Kidney (tissue), 14 donors: Measurements from ENCODE around the gene CCDC34. TPM values are rescaled to one million over a fixed set of nuclear protein-coding genes. Genes with fewer than 3 reads are reported as not detected.
A peak's percentile ranks its signal among the peaks of the same experiment; 100 is the strongest.

Source experiments
- DNase-seq, 5 donors: peaks; one replicate each; pipeline ENCODE4 v3.0.0-alpha.2; 2013 to 2020
- FAIRE-seq: peaks from 2 replicates; lab custom pipeline; 2012; peaks lifted over from hg19 to GRCh38; lab: Jason Lieb, UNC
- H3K27ac ChIP-seq, 2 donors: one replicate each; pipeline ENCODE4 v1.7.0; 2013; ENCODE audit warnings: low read depth in 2 of 2, low read length in 2 of 2, inconsistent platforms in 1 of 2
- H3K27me3 ChIP-seq: one replicate; pipeline ENCODE4 v1.7.1; 2013; ENCODE audit warnings: low read length, inconsistent platforms; ENCODE audit not compliant: control insufficient read depth, insufficient read depth
- H3K36me3 ChIP-seq, 3 donors: one replicate each; pipeline versions ENCODE4 v1.7.0 to v1.7.1; 2013; ENCODE audit warnings: low read length in 3 of 3, control low read depth in 1 of 3, inconsistent platforms in 1 of 3; ENCODE audit not compliant: insufficient read depth in 3 of 3, control insufficient read depth in 2 of 3
- H3K4me1 ChIP-seq, 3 donors: one replicate each; pipeline versions ENCODE4 v1.7.0 to v1.7.1; 2013; ENCODE audit warnings: low read length in 3 of 3, inconsistent platforms in 1 of 3, low read depth in 1 of 3; ENCODE audit not compliant: control insufficient read depth in 2 of 3, insufficient read depth in 2 of 3
- H3K4me3 ChIP-seq, 3 donors: one replicate each; pipeline versions ENCODE4 v1.7.0 to v1.8.1; 2013; ENCODE audit warnings: low read length in 3 of 3, control low read depth in 1 of 3, inconsistent platforms in 1 of 3
- H3K9ac ChIP-seq, 3 donors: one replicate each; pipeline versions ENCODE4 v1.7.0 to v1.7.1; 2013; ENCODE audit warnings: low read length in 3 of 3, control low read depth in 1 of 3, inconsistent platforms in 1 of 3
- H3K9me3 ChIP-seq, 3 donors: one replicate each; pipeline versions ENCODE4 v1.7.0 to v1.7.1; 2013; ENCODE audit warnings: low read length in 3 of 3, control low read depth in 1 of 3, inconsistent platforms in 1 of 3; ENCODE audit not compliant: control insufficient read depth in 2 of 3, insufficient read depth in 1 of 3
- intact Hi-C: fragments of 100-400 bp; cut with DNase I; formaldehyde crosslinking; loops from one replicate; pipeline ENCODE4 v1.11.1; 2022
- polyA plus RNA-seq: library from polyadenylated mRNA; stranded (reverse); fragments of 350-450 nt; fragmentation: Illumina TruSeq; extraction: RNeasy Lipid Tissue Mini Kit (QIAGEN cat#74804); gene quantifications from one replicate; pipeline ENCODE4 v1.2.3, GENCODE V29; 2014; ENCODE audit warnings: low read depth, low replicate concordance; ENCODE audit not compliant: insufficient read depth
- total RNA-seq: library from RNA; stranded (reverse); fragmentation: NEBNext Ultra II Directional; extraction: Animal tissue kit (Norgen Biotek cat#: 25700); gene quantifications from one replicate; pipeline ENCODE4 v1.2.1, GENCODE V29; 2021
- TF ChIP-seq, protein P1 (sequence below): IDR thresholded peaks from 3 replicates; pipeline ENCODE4 v1.5.1; 2012; ENCODE audit warnings: mild to moderate bottlenecking, moderate library complexity, borderline replicate concordance; ENCODE audit not compliant: insufficient read depth; ENCODE audit errors: extremely low read depth
- donor health status: control.
- donor health status: control.
- donor health status: control.
- donor health status: control.
- donor health status: control.
- donor health status: DM: yes; HTN: yes; CAD: no.
- donor health status: Normal renal cell carcinoma (clear cell type).

CCDC34 gene
- total and polyA plus RNA-seq, 2 donors from 2014 or later = 5.4 to 6.0 TPM

DNA sequence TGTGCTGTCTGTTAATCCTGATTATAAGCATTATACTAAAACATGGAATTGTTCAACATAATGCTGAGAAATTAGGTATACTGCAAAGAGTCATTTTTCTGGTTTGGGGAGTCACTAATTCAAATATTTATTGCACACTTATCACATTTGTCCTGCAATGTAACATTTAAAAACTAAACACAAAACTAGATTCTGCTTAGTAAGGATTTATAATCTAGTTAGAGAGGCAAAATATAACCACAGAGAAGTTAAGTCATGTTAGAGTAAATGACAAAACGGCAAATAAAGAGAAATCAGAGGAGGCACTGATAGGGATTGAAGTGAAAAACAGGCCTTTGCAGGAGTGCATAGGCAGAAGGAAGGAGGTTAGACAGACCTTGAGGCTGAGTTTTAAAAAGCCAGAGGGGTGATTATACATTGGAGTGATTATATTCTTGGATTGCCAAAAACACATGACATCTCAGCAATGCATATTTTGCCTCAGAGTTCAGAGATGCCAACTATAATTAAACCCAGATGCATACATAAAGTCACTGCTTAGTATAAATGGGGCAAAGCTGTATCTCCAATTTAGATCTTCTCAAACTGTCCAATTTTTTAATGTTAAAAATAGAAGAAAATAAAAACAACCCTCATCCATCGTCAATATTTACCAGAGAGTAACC, 49.7 kb downstream of the CCDC34 start:
- Histone ChIP-seq H3K36me3 (no peaks in the 10 kb centered on the region), H3K27ac (no peak overlapping the region), H3K27me3 (no peaks in the 10 kb centered on the region), H3K9ac (no peak overlapping the region), H3K4me1 (peaks cover 0 to 2% (median 0%) of the 10 kb centered on the region in 3 donors), H3K9me3 (no peaks in the 10 kb centered on the region), H3K4me3 (no peak overlapping the region)
- TF ChIP-seq, protein P1, sequence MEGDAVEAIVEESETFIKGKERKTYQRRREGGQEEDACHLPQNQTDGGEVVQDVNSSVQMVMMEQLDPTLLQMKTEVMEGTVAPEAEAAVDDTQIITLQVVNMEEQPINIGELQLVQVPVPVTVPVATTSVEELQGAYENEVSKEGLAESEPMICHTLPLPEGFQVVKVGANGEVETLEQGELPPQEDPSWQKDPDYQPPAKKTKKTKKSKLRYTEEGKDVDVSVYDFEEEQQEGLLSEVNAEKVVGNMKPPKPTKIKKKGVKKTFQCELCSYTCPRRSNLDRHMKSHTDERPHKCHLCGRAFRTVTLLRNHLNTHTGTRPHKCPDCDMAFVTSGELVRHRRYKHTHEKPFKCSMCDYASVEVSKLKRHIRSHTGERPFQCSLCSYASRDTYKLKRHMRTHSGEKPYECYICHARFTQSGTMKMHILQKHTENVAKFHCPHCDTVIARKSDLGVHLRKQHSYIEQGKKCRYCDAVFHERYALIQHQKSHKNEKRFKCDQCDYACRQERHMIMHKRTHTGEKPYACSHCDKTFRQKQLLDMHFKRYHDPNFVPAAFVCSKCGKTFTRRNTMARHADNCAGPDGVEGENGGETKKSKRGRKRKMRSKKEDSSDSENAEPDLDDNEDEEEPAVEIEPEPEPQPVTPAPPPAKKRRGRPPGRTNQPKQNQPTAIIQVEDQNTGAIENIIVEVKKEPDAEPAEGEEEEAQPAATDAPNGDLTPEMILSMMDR = no peak
- DNase-seq = no peak
- FAIRE-seq = no peak
- intact Hi-C loops = no loop called here

DNA sequence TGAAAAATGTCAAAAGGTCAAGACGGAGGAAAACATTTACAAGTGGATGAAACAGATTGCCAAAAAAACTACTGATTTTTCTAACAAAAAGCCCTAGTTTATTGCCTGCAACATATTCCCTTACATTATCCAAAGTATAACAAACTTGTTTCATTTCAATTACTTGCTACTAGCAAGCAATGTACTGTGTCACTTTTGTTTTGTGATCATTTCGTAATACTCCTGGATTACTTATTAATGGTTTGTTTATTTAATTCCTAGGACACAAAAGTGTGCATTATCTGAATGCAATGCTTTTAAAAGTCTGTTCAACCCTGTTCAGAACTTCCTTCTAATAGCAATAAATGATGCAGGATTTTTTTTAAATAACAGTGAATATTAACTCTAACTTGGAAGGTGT, 50.9 kb downstream of the CCDC34 start:
- Histone ChIP-seq H3K4me1 (peaks cover 0 to 2% (median 0%) of the 10 kb centered on the region in 3 donors), H3K27ac (no peak overlapping the region), H3K36me3 (no peaks in the 10 kb centered on the region), H3K27me3 (no peaks in the 10 kb centered on the region), H3K9ac (no peak overlapping the region), H3K4me3 (no peak overlapping the region), H3K9me3 (no peaks in the 10 kb centered on the region)
- TF ChIP-seq, protein P1 = no peak
- peak; percentile 83 for FAIRE-seq
- intact Hi-C loops = no loop called here
- no peak for DNase-seq

DNA sequence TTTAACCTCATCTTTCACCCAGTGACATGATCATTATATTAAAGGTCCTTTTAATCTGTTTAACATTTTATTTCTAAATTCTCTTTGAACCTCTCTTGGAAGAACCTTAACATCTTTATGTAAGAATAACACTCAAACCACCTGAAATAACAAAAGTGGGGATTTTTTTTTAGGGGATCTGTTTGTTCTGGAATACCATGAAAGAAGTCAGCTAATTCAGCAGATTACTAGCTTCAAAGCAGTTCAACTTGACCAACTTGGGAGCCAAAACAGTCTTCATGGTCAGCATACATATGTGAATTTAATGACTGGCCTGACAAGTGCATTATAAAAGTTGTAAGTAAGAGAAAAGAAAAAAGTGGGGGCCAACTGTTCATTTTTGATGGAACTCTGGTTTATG, 52.3 kb downstream of the CCDC34 start:
- Histone ChIP-seq H3K9me3 (no peaks in the 10 kb centered on the region), H3K27me3 (no peaks in the 10 kb centered on the region), H3K4me3 (no peak overlapping the region), H3K36me3 (no peaks in the 10 kb centered on the region), H3K4me1 (peaks cover 0 to 2% (median 0%) of the 10 kb centered on the region in 3 donors), H3K27ac (no peak overlapping the region), H3K9ac (no peak overlapping the region)
- peak in 1 of 5 donors; percentile 43 for DNase-seq
- no peak for FAIRE-seq
- intact Hi-C loops = no loop called here
- TF ChIP-seq, protein P1 = no peak

DNA sequence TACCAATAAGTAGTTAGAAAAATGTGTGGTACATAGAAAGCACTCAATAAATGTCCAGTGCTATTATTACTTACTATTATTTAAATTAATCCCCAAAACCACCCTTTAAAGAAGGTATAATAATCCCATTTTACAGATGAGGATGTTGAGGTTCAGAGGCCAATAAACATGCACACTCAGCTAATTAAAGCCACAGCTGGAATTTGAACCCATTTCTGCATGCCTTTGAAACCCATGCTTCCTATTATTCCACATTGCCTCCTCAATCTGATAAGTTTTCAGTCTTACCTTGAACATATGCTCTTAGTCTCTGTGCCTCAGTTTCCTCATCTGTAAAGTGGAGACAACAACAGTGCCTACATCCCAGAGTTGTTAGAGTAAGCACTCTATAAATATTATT, 52.8 kb downstream of the CCDC34 start:
- Histone ChIP-seq H3K4me3 (no peak overlapping the region), H3K27ac (no peak overlapping the region), H3K4me1 (peaks cover 0 to 2% (median 0%) of the 10 kb centered on the region in 3 donors), H3K9me3 (no peaks in the 10 kb centered on the region), H3K27me3 (no peaks in the 10 kb centered on the region), H3K9ac (no peak overlapping the region), H3K36me3 (no peaks in the 10 kb centered on the region)
- intact Hi-C loops = no loop called here
- FAIRE-seq (no peak), DNase-seq (no peak)
- TF ChIP-seq, protein P1 = no peak
